ENCODE measurements around the gene GBX2.

GBX2 gene

DNA sequence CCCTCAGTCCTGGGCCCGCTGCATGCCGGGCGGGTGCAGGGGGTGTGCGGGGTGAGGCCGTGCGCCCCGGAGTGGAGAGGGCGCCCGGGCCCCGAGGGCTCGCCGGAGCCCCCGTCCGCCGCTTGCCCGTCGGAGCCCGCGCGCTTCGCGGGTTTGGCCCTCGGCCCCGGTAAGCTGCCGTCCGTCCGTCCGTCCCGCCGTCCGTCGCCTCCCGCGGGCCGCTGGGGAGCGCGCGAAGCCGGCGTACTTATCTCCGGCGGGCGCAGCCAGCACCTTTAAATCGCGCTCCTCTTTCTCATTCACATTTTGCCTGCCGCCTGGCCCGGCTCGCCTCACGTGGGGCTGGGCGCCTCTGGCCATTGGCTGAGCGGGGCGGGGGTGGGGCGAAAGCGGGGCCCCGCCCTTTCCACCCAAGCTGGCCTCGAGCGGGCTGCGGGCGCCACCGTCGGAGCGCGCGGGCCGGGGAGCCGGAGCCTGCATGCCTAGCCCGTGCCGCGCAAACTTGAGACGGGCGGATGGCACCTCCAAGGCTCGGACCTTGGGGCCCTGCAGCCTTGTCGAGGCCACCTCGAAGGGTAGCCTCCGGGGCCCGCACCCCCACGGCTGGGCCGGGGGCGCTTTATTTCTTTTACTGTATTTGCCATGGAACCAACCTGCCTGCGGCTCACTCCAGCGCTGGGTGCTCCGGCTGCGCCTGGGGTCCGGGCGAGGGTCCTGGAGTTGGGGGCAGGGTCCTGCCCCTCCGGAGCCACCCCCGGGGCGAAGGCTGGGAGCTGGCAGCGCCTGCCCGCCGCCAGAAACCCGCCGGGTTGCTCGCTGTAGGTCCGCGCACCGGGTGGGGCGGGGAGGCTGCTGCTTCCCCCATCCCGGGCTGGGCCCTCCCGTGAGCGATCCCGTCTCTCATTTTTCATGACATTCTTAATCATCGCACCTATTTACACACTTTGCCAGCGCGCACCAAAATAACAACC lies at the start of gene GBX2:
TSS of gene GBX2 (minus strand) at position 277 of the 971 bp plus-strand sequence. CDS start 415 bp downstream, outside the sequence.
- peak; percentile 84 for DNase-seq

DNA sequence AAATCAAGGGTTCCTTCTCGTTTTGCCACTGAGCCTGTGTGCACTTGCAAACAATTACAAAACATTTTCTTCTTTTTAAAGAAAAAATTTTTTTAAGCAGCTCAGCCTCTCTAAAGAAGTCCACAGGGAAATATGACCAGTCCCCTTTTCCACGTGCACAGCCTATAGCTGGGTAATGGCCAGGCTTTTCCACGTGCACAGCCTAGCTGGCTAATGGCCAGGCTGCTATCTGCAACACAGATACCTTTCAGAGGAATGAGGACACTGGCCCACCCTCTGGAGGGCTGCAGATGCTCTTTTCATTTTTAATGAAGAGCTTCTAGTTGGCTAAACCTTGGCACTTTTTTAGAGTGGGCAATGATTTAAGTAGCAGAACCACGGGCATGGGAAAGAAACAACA lies 49.7 kb upstream of the GBX2 start:
- no peak for DNase-seq

DNA sequence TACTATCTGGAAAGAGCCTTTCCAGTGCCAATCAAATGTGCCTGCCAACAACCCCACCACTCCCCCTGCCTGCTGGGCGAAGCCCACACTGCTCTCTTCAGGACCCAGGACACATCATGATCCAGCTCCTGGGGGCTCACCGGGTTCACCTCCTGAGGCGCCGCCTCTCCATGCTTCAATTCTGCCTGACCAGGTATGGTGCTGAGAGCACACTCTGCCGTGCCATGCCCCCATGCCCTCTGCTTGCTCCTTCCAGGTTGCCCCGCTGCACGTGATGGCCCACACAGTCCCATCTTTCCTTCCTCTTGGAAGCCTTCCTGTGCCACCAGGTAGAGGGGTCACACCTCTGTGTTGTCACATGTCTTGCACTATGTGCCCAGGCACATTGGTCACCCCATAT lies 48.5 kb upstream of the GBX2 start:
- DNase-seq = no peak

DNA sequence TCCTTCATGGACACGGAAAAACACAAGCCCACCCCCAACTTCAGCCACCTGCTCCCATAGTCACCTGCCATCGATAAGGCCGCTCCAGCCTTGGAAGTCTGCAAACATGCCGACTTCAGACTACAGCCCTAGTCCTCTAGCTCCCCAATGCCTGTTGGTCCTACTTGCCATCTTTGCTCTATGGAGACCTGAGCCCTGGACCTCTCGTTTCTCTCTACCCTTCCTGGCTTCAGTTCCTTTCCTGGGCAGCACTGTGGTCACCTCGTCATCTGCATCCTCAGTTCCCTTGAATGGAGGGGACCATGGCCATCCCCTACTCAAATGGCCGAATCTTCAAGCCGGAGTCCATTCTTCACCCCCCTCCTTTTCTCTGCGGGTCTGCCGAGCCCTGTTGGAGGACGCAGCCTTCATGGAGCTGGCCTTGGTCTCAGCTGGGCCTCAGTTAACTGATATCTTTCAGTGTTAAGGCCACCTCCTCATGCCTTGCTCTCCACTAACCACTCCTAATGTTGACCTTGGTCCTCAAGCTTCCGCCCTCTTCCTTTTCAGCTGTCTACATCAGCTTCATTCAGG lies 47.7 kb upstream of the GBX2 start:
- no peak for DNase-seq

DNA sequence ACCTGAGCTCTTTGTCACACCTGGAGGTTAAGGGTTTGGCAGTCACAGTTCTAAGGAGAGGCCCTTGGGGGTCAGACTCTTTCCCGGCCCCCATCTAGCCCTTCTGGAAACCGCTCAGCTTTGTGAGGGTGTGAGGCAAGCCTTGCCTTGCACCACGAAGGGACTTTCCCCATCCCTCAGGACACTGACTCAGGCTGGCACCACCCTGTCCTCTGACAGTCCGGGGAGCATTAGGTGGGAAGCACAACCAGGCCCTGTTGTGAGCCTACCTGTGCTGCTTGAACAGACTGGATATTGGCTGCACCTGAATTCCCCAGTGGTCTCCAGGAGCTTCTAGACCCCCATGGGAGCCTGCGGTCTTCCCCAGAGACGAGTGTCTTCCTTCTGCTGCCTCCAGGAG lies 47.0 kb upstream of the GBX2 start:
- no peak for DNase-seq

DNA sequence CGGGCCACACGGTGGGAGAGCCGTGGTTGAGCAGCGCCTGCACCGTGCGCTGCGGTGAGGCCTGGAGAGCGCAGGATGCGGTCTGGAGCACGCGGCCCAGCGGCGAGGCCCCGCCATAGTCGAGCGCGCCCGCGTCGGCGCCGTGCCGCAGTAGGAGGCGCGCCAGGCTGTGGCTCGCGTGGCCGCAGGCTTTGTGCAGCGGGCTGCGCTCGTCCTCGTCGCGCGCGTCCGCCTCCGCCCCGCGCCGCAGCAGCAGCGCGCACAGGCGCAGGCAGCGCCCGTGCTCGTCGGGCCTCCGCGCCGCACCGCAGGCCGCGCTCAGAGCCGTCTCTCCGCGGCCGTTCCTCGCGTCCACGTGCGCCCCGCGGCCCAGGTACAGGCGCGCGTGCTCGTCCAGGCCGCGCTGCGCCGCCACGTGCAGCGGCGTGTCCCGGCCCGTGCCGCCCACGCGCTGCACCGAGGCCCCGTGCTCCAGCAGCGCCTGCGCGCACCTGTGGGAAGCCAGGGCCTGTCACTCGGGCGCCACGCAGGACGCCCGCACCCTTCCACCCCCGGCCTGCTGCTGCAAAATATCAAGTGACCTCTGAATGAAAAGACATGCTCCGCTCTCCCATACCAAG lies 46.3 kb upstream of the GBX2 start:
- DNase-seq = no peak

DNA sequence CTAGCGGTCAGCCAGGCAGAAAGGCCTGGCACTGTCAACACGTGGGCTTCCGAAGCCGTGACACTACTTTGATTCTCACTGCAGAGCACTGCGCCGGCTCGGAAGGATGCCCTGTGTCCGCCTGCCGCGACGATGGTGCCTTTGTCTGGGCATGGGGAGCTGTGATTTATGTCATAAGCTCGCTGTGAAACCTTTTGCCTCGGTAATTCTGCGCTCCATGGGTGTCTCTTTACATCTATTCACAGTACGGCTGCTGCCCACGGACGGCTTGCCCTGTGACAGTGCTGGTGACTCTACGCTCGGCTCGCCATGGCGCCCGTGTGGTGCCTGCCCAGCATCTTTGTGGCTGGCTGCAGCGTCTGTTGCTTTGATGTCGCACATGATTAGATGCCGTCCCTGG lies 43.1 kb upstream of the GBX2 start:
- no peak for DNase-seq

DNA sequence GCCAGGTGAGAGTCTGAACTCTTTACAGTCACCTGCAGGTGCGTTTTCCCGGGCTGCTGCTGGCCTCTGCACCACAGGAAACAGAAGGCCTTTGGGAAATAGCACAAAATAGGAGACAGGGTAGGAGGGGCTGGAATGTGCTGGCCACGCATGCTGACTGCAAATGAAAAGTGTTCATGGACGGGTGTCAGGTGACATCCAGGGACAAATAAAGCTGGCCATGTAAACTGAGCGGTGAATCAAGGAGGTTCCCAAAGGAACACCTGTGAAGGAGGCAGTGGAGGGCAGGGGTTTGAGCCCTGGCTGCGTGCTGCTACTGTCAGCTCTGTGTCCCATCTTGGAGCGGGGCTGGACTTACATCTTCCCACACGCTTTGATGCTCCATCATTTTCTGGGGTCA lies 42.4 kb upstream of the GBX2 start:
- DNase-seq = no peak

DNA sequence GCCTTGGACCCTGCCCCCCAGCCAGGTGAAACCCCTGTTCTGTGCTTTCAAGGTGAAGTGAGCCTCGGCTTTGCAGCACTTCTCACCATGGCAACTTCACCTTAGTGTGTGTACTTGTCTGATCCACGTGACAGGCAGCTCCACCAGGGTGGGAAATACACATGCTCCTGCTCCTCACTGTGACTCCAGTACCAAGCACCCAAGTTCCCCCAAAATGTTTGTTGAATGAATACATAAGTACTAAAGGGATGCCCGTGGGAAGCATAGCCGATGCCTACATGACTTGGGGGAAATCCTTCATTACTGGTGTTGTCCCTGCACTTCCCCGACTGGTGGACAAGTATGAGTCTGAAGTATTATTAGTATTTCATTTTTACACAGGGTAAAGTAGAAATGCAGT lies 41.8 kb upstream of the GBX2 start:
- DNase-seq = no peak

DNA sequence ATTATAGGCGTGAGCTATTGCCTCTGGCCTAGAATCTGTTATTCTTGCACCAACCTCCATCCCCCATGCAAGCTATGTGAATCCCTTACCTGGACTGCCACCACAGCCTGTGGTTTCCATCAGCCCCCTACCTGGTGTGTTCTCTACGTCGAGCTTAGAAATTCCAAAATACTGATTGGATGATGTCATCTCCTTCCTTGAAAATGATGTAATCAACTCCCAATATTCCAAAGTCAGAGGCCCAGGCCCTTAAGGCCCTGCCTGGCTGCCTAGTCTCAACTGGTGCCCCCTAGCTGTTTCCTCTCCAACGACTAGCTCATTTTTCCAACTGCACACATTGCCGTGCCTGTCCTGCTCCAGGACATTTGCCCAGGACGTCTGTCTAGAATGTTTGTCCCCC lies 41.3 kb upstream of the GBX2 start:
- no peak for DNase-seq

DNA sequence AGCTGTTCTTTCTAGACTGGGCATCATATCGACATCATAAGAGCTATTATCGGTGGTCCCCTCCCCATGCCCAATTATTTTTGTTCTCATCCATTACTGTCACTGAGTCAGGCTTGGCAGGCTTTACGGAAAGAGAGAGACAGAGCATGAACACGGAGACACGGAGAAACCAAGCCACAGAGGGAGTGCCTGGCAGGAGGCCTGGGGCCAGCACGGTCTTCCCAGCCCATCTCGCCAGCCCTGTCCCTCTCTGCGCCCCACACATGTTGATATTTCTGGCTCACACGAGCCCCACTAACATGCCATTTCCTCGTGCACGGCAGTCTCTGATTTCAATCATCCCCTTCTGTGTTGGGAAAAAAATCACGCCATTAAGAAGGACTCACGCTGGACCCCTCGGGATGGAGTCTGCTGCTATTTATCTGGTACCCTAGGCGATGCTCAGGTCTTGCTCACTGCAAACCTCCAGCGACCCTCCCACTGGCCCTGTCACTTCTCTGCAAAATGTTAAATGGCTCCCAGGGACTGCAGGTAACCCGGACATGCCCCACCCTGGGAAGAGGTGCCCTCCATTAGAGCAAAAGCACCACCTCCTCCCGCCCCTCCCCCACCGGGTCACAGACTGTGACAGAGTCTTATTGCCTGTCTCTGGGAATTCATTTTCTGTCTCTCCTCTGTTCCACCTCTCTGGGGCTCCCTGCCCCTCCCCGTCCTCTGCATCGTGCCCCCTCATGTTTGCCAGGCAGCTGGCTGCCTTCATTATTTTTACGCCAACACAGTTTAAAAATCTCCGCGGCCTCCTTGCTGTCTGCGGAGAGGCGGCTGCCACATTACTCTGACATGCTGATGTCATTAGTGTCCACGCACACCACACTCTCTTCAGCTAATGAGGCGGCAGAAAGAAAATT lies 40.1 kb upstream of the GBX2 start:
- DNase-seq = no peak

DNA sequence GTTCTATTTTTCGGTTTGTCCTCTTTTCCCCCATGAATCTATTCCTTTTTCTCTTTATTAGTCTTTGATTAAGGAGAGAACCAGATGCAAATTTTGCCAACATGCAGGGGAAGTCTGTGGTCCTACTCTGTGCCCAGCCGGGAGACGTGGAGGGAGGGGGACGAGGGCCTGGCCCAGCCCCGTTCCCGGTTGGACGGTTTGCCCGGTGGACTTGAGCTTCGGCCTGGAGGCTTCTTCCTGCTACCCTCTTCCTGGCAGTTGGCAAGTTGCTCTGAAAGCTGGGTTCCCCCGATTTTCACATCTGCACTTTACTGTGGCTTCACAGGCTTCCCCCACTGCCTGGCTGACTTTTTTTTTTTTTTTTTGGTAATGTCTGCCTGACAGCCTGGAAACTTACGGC lies 39.3 kb upstream of the GBX2 start:
- DNase-seq = no peak

DNA sequence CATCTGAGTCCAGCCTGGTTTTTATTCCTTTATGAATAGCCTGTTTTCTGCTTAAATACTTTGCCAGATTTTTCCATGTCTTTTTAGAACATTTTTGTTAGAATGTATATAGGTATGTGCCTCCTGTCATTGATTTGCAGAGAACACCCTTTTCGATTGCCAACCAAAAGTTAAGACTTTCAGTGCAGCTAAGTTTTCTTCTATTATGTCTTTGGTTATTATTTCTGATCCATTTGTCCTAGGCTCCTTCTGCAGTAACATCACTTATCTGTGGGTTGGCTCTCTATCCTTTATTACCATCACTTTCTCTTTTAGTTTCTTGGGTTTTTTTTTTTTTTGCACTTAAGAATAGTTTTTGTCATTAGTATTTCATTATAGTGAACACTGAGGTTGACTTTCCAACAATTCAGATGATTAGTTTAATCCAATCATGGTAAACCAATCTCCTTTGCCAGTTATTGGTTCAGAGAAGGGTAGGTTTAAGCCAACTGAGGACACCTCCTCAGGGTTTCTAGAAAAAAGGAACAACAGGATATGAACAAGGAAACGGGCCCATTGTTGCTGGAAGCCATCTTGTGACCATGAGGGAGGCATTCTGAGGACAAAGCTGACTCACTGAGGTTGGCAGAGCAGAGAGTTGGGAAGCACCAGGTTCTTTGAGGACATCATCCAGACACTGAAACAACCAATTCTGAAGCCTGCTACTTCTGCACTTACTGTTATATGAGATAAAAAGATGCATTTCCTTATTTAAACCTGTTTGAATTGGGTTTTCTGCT lies 37.9 kb upstream of the GBX2 start:
- DNase-seq = no peak

DNA sequence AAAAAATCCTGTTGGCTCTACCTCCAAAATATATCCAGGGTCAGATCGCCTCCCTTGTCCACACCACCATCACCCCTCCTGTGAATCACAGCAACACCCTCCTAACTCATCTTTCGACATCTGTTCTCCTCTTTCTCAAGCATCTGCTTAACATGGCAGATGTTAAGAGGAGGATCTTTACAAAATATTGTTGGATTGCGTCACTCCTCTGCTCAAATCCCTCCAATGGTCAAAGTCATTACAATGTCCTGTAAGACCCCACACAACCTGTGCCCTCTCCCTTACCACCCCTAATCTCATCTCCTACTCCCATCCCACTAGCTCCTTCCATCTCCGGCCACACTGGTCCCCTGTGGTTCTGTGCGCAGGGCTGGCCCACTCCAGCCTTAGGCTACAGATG lies 36.8 kb upstream of the GBX2 start:
- DNase-seq = no peak

DNA sequence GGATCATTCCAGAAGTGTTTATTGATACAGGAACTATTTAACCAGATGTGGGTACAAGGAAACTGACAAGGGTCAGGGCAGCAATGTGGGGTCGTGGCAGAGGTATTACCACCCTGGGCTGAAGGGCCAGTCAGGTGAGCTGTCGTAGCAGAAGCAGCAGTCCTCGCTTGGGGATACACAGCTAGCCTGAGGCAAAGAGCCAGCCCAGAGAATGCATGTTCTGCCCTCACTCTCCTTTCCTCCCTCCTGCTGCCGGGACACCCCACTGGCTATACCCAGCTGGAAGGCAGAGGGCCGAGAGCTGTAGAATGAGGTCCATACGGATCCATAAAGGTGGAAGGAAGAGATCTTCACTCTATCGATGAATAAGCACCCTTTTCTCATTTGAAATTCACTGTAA lies 32.2 kb upstream of the GBX2 start:
- DNase-seq = no peak

DNA sequence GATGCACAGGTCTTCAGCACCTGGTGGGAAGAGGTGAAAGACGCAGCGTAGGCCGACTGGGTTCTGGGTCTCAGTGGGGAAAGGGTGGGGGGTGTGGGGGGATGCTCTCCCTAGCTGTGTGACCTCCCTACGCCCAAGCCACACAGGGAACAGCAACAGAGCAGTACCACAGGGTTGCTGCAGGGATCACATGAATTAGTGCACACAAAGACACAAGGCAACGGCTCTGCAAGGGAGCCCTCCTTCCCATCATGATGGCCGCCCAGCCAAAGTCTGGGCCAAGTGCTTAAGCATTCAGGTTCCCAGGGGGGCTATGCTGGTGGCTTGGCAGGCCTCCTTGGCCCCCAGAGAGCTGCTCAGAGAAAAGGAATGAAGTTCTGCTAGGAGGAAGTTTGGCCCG lies 28.2 kb upstream of the GBX2 start:
- no peak for DNase-seq

DNA sequence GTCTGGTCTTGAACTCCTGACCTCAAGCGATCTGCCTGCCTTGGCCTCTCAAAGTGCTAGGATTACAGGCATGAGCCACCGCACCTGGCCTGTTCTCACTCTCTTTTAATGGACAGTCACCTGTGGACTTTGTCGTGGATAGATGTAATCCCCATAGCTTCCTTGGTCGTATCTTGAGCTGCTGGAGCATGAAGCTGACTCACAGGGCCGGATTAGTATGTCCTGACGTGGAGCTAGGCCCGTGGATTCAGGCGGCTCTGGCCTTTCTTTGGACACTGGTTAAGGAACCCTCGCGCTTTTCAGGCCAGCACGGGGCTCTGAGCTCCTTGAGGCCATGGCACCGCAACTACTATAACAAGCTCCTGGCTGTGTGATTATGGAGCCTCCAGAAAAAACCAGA lies 27.5 kb upstream of the GBX2 start:
- no peak for DNase-seq

DNA sequence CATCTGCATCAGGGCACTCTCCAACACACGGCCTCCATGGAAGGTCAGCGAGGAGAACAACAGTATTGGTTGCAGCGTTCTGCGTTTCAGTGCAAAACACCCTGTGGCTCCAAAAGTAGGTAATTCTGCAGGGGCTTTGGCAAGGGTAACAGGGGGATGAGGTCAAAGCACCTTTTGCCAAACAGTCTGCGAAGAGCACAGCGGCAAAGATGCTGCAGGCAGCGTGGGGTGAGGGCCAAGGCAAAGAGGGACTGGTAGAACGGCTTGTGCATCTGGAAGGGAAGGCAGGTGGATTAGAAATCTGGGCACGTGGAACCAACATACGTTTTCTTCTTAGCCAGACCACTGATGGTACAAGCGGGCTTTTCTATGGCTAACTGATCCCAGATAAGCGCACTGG lies 26.6 kb upstream of the GBX2 start:
- DNase-seq = no peak

DNA sequence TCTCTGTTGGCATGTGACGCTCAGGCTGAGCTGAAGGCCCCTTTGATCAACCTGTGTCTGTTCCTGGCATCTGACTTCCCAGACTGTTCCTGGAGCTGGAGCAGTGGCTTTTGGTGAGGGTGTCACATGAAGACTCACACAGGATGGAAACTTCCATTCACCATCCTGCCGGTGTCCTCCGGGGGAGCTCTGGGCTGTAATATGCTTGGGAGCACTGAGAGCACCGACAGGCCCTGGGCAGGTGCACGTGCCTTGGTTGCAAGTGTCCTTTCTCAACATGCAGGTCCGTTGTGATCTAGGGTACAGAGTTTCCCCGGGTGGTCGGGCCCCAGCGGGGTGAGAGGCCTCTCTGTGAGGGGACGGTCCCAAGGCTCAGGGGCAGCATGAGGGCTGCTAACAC lies 24.8 kb upstream of the GBX2 start:
- no peak for DNase-seq

DNA sequence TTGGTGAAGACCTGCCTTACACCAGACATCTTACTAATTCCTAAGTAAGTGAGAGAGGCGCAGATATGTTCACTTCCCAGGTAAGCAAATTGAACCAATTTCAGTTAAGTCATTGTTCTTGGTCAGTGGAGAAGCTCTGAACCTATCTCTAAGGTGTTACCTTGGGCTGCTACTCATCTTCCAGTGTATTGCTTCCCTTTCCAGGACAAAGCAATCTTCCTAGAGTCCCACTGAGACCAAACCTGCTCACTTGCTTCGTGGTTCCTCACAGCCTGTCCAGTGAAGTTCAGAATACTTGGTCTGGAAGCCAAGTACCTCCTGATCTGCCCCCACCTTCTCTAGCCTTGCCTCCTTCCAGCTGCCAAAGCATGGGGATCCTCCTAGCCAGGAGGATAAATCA lies 22.5 kb upstream of the GBX2 start:
- no peak for DNase-seq

DNA sequence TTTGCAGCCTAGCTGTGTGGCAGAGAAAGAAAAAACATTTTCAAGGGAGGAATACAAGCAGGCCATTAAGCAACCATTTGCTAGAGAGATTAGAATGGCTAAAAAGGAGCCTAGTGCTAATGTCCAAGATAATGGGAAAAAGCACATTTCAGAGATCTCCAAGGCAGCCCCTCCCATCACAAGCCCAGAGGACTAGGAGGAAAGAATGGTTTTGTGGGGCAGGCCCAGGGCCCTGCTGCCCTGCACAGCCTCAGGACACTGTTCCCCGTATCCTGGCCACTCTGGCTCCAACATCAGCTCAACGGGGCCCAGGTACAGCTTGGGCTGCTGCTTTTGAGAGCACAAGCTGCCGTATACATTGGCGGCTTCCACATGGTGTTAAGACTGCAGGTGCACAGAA lies 16.5 kb upstream of the GBX2 start:
- no peak for DNase-seq

DNA sequence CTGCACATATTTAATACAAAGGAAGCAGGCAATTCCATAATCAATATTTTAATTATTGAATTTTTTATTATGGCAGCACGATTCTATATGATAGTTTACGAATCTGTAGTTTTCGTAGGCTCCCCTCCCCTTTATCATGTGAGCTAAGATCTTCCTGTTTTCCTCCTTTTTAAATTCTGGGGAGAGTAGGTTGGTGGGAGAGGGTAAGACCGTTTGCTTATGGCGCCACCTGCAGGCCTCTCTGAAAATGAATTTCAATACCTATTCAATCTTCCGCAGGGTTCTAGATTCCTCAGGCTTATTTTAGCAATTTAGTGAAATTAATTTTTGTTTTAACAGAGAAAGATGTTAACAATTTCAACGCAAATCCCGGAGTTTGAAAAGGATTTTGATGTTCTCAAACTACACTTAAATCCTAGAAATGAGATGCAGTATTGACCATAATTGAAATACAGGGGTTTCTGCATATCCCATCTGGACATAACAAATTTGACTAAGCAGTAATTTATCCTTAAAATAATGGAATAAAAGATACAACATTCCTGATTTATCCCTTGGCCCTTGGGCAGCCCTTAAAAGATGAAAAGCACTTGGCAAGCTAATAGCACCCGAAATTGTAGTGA lies 12.8 kb upstream of the GBX2 start:
- DNase-seq = peak; percentile 82

Data from NCI-H1694 (cell line).